Activated gamma-delta T cell treated with anti-CD3 and anti-CD28 coated beads, Interleukin-2, amount 50 U/mL, for 16 hours (primary cell): ENCODE data around the gene KIFC1.
A peak's percentile ranks its signal among the peaks of the same experiment; 100 is the strongest.

Experiments used
- DNase-seq: peaks from one replicate; pipeline ENCODE4 v3.0.0-alpha.2; 2020; ENCODE audit warnings: low read depth

Gene KIFC1

GRCh38 chr6:33411632-33412005 is 20.0 kb downstream of the KIFC1 start:
- DNase-seq: no peak

DNA sequence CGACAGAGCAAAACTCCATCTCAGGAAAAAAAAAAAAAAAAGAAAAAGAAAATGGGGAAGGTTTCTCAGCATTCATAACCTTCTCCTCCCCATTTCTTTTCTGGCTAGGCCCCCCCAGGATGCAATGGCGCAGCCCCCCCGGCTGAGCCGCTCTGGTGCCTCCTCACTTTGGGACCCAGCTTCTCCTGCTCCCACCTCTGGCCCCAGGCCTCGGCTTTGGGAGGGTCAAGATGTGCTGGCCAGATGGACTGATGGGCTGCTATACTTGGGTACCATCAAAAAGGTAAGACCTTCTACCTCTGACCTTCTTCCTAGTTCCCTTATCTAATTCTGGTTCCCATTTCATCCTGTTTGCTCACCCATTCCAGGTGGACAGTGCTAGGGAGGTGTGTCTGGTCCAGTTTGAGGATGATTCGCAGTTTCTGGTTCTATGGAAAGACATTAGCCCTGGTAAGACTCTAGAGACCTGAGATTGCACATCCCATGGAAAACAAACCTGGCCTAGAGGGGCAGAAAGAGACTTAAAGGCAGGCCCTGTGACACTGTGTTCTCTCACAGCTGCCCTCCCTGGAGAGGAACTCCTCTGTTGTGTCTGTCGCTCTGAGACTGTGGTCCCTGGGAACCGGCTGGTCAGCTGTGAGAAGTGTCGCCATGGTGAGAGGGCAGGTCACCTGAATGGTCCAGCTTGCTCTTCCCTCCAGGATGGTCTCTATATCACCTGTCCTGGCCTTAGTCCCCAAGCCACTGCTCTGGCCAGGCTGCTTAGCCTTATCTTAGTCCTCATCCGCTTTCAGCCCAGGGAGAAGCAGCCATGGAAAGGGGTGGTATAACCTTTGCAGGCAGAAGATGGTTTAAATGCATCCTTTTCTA is 20.8 kb downstream of the KIFC1 start:
- no peak for DNase-seq

- DNase-seq: no peak
Observed at GRCh38 chr6:33413241-33414120, 21.9 kb downstream of the KIFC1 start.

DNA sequence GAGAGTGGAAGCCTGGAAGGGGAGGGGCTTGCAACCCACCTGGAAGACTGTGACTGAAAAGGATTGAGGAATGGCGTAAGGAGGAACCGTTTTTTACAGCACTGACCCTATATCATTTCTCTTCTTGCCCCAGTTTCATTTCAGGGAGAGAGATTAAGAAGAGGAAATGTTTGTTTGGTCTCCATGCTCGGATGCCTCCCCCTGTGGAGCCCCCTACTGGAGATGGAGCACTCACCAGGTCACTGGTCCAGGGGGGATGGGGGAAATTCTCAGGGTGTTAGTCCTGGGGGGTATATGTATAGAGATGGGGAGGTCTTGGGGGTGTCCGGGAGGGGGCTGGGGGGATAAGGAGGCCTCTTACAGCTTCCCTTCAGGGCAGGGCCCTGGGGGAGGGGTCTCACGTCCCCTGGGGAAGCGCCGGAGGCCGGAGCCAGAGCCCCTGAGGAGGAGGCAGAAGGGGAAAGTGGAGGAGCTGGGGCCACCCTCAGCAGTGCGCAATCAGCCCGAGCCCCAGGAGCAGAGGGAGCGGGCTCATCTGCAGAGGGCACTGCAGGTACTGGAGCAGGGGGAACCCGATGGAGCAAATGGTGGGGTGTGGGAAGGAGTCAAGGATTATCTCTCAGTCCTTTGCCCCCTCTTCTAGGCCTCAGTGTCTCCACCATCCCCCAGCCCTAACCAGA is 23.1 kb downstream of the KIFC1 start:
- DNase-seq: no peak

- no peak for DNase-seq
Observed at GRCh38 chr6:33415831-33416230, 24.2 kb downstream of the KIFC1 start.

DNA sequence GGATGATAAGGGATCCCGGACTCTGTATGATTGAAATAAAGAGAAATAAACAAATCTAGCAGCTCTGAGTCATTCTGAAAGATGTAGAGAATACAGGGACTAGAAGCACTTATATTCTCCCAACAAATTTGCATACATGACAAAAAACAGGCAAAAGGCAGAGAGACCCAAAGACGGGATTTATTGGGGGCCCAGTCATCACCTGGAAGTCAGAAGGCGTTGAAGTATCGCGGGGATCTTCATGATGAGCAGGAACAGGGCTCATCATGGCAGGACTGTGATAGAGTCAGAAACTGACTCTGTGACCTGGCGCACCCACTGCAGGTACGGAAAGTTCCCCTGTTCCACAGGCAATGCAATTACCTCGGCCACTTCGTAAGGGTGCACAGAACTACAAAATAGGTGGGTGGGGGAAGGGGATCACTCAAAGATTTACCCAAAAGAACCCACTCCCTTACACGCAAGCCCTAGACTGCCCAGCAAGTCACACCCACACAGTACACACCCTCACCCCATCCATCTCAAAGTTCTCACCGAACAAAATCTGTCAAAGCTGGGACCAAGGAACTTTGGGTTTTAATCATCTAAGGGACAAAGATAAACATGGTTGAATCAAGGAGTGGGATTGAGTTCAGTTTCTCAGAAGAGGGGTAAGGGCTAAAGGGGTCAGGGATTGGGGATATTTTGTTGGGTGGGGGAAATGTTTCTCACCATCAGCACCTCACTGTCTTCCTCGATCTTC is 24.9 kb downstream of the KIFC1 start:
- DNase-seq: no peak

- no peak for DNase-seq
Observed at GRCh38 chr6:33417128-33417902, 25.7 kb downstream of the KIFC1 start.

GRCh38 chr6:33417903-33418689 is 26.5 kb downstream of the KIFC1 start, which contains the start of gene CUTA:
TSS of gene CUTA (minus strand) at chr6:33418107. CDS start at chr6:33418000, 107 bp downstream.
- DNase-seq: peak; percentile 97

DNA sequence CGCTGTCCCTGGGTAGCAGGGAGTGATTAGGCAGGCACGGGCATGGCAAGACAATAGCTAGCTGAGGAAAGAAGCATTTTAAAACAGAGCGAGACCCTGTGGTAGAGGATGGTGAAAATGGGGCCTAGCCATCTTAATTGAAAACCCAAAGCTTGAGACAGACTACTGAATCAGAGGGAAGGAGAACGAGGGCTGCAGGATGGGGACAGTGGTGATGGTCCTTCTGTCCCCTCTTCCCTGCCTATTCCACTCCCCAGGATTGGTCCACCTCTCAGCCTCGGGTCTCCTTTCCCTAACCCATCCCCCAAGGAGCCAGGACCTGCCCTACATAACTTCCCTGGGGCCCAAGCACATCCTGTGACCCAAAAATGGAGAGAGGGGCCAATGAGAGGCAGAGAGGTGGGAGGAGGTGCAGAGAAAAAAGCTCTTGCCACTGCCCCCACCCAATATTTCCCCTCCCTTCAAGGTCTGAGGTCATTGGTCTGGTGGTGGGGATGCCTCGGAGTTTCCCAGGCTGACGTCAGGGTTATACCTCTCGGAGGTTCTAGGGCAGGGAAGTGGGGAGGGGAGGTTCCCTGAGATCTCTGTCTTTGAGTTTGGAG is 27.2 kb downstream of the KIFC1 start:
- no peak for DNase-seq

DNA sequence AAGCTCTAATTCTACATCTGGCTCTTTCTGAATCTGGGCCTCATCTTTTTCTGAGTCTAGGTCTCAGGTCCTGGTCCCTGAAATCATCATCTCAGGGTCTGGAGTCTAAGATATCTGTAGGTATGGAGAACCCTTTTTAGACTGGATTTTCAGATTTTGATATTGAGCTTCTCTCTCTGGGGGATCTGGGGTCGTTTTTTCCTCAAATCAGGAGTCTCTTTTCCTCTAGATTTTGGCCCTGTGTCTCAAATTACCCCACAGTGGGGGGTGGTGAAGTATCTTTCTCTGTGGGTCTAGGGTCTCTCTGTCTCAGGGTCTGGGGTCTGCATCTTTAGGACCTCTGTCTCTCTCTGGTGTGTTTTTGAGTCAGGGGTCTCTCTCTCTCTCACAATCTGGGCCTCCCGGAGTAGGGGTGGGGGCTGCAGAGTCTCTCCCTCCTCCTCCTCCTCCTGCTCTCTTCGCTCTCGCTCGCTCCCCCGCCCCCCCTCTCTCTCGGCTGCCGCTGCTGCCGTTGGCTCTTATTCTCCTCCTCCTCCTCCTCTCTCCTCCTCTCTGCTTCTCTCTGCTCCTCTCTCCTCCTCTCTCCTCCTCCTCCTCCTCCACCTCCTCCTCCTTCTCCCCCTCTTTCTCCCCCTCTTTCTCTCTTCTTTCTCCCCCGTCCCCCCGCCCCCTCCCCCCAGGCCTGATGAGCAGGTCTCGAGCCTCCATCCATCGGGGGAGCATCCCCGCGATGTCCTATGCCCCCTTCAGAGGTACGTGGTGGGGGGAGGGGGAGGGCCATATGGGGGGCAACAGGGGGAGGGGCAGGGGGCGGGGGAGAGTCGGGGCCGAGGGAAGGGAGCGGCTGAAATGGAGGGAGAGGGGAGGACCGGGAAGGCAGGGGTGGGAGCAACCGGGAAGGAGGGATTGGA is 28.2 kb downstream of the KIFC1 start, which contains the start of gene SYNGAP1:
Gene SYNGAP1, plus strand, starts transcription at position 486 of the 911 bp plus-strand sequence. Its CDS starts 200 bp downstream, at position 686.
- no peak for DNase-seq

DNA sequence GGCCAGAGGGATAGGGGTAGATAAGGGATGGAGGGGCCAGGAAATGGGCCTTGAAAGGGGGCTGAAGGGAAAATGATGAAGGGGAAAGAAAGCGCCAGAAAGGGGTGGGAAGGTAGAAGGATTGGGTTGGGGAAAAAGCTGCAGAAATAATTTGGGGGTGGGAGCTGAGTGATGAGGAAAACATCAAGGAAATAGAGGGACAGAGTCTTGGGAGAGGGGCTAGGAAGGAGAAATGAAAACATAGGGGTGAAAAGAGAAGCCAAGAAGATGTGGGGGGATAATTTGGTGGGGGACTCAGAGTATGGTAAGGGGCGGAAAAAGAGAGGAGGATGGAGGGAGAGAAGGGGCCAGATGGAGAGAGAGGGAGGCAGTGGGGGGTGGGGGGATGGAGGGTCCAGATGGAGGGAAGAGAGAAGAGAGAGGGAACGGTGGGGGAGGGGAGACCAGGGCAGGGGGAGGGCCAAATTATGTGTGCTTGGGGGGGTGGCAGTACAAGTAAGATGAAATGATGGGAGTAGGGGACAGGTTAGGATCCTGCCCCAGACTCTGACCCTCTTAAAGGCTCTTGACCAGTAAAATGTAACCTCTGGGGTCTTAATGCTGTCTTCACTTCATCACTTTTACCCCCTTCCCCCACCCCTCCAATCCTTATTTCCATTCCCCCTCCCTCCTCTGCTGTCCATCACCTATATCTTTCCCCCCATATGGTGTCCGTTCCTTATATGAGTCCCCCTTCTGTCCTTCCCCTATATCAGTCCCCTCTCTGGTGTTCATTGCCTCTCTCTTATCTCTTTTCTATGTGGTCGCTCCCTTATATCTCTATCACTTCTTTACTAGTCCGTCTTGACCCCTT is 29.1 kb downstream of the KIFC1 start:
- DNase-seq: no peak

DNA sequence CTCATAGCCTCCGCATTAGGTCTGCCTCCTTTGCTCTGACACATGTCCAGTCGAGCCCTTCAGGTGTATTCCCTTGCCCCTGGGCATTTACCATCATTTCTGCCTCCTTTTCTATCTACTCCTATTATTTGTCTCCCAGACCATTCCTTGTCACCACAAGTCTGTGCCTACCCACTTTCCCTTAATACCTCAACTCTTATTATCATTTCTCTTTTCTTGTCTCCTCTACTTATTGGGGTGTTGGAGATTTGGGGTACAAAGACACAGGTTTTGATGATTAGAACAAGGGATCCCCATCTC is 29.7 kb downstream of the KIFC1 start:
- no peak for DNase-seq

DNA sequence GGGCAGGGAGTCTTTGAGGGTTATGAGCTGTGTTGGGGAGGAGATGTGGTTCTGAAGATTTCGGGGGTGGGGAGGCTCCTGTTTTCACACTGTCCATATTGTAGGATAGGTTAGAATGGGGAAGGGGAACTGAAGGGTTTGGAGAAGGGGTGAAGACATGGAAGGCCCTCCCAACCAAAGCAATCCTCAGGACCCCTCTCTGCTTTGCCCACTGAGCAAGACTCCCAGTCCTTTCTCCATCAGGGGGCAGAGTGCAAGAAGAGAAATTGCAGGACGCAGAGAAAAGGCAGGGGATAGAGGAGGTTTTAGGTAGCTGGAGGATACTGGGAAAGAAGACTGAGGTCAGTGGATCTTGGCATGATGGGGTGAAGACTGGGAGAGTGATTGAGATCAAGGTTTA is 32.2 kb downstream of the KIFC1 start:
- DNase-seq: no peak

- no peak for DNase-seq
Observed at GRCh38 chr6:33424855-33425667, 33.4 kb downstream of the KIFC1 start.

GRCh38 chr6:33425668-33426577 is 34.3 kb downstream of the KIFC1 start:
- DNase-seq: peak; percentile 63
